Kidney (tissue), 14 donors: Measurements from ENCODE around the gene FAM120B. TPM values are rescaled to one million over a fixed set of nuclear protein-coding genes. Genes with fewer than 3 reads are reported as not detected.

Experiments
- DNase-seq, 5 donors: peaks; one replicate each; pipeline ENCODE4 v3.0.0-alpha.2; 2013 to 2020
- FAIRE-seq: peaks from 2 replicates; lab custom pipeline; 2012; peaks lifted over from hg19 to GRCh38; lab: Jason Lieb, UNC
- H3K27ac ChIP-seq, 2 donors: one replicate each; pipeline ENCODE4 v1.7.0; 2013; ENCODE audit warnings: low read depth in 2 of 2, low read length in 2 of 2, inconsistent platforms in 1 of 2
- H3K27me3 ChIP-seq: one replicate; pipeline ENCODE4 v1.7.1; 2013; ENCODE audit warnings: low read length, inconsistent platforms; ENCODE audit not compliant: control insufficient read depth, insufficient read depth
- H3K36me3 ChIP-seq, 3 donors: one replicate each; pipeline versions ENCODE4 v1.7.0 to v1.7.1; 2013; ENCODE audit warnings: low read length in 3 of 3, control low read depth in 1 of 3, inconsistent platforms in 1 of 3; ENCODE audit not compliant: insufficient read depth in 3 of 3, control insufficient read depth in 2 of 3
- H3K4me1 ChIP-seq, 3 donors: one replicate each; pipeline versions ENCODE4 v1.7.0 to v1.7.1; 2013; ENCODE audit warnings: low read length in 3 of 3, inconsistent platforms in 1 of 3, low read depth in 1 of 3; ENCODE audit not compliant: control insufficient read depth in 2 of 3, insufficient read depth in 2 of 3
- H3K4me3 ChIP-seq, 3 donors: one replicate each; pipeline versions ENCODE4 v1.7.0 to v1.8.1; 2013; ENCODE audit warnings: low read length in 3 of 3, control low read depth in 1 of 3, inconsistent platforms in 1 of 3
- H3K9ac ChIP-seq, 3 donors: one replicate each; pipeline versions ENCODE4 v1.7.0 to v1.7.1; 2013; ENCODE audit warnings: low read length in 3 of 3, control low read depth in 1 of 3, inconsistent platforms in 1 of 3
- H3K9me3 ChIP-seq, 3 donors: one replicate each; pipeline versions ENCODE4 v1.7.0 to v1.7.1; 2013; ENCODE audit warnings: low read length in 3 of 3, control low read depth in 1 of 3, inconsistent platforms in 1 of 3; ENCODE audit not compliant: control insufficient read depth in 2 of 3, insufficient read depth in 1 of 3
- intact Hi-C: fragments of 100-400 bp; cut with DNase I; formaldehyde crosslinking; loops from one replicate; pipeline ENCODE4 v1.11.1; 2022
- polyA plus RNA-seq: library from polyadenylated mRNA; stranded (reverse); fragments of 350-450 nt; fragmentation: Illumina TruSeq; extraction: RNeasy Lipid Tissue Mini Kit (QIAGEN cat#74804); gene quantifications from one replicate; pipeline ENCODE4 v1.2.3, GENCODE V29; 2014; ENCODE audit warnings: low read depth, low replicate concordance; ENCODE audit not compliant: insufficient read depth
- total RNA-seq: library from RNA; stranded (reverse); fragmentation: NEBNext Ultra II Directional; extraction: Animal tissue kit (Norgen Biotek cat#: 25700); gene quantifications from one replicate; pipeline ENCODE4 v1.2.1, GENCODE V29; 2021
- TF ChIP-seq, protein P1 (sequence below): IDR thresholded peaks from 3 replicates; pipeline ENCODE4 v1.5.1; 2012; ENCODE audit warnings: mild to moderate bottlenecking, moderate library complexity, borderline replicate concordance; ENCODE audit not compliant: insufficient read depth; ENCODE audit errors: extremely low read depth
- donor health status: control.
- donor health status: control.
- donor health status: control.
- donor health status: control.
- donor health status: control.
- donor health status: DM: yes; HTN: yes; CAD: no.
- donor health status: Normal renal cell carcinoma (clear cell type).

The FAM120B gene
- total and polyA plus RNA-seq, 2 donors from 2014 or later, result 16.5 to 34.8 TPM

DNA sequence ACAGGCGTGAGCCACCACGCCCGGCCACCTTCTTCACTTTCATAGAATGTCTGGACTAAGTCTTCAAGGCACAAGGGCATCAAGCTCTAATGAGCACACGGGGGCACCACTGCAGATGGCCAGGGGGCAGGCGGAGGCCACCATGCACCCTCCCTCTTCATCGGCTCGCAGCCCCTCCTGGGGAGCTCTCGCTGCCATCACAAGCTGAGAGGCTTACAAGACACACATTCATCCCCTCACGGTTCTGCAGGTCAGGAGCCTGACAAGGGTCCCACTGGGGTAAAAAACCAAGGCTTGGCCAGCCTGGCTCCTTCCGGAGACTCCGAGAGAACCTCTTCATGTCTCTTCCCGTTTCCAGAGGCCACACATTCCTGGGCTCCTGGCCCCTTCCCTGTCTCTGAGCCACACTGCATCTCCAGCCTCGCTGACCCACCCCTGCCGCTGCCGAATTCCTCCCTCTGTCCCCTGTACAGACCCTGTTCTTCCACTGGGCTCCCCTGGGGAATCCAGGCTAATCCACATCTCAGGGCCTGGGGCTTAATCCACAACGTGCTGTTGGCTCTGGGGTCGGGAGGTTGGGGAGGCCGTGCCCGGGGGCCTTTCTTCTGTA is 35.5 kb upstream of the FAM120B start:
- Histone ChIP-seq H3K4me3 (no peak overlapping the region), H3K27me3 (no peaks in the 10 kb centered on the region), H3K36me3 (no peaks in the 10 kb centered on the region), H3K4me1 (peaks cover 0 to 4% (median 2%) of the 10 kb centered on the region in 3 donors), H3K9me3 (no peaks in the 10 kb centered on the region), H3K27ac (no peak overlapping the region), H3K9ac (no peak overlapping the region)
- intact Hi-C loops, result no loop called here
- FAIRE-seq, result no peak
- DNase-seq, result peak in 1 of 5 donors; percentile 60
- TF ChIP-seq, protein P1, sequence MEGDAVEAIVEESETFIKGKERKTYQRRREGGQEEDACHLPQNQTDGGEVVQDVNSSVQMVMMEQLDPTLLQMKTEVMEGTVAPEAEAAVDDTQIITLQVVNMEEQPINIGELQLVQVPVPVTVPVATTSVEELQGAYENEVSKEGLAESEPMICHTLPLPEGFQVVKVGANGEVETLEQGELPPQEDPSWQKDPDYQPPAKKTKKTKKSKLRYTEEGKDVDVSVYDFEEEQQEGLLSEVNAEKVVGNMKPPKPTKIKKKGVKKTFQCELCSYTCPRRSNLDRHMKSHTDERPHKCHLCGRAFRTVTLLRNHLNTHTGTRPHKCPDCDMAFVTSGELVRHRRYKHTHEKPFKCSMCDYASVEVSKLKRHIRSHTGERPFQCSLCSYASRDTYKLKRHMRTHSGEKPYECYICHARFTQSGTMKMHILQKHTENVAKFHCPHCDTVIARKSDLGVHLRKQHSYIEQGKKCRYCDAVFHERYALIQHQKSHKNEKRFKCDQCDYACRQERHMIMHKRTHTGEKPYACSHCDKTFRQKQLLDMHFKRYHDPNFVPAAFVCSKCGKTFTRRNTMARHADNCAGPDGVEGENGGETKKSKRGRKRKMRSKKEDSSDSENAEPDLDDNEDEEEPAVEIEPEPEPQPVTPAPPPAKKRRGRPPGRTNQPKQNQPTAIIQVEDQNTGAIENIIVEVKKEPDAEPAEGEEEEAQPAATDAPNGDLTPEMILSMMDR, result no peak

DNA sequence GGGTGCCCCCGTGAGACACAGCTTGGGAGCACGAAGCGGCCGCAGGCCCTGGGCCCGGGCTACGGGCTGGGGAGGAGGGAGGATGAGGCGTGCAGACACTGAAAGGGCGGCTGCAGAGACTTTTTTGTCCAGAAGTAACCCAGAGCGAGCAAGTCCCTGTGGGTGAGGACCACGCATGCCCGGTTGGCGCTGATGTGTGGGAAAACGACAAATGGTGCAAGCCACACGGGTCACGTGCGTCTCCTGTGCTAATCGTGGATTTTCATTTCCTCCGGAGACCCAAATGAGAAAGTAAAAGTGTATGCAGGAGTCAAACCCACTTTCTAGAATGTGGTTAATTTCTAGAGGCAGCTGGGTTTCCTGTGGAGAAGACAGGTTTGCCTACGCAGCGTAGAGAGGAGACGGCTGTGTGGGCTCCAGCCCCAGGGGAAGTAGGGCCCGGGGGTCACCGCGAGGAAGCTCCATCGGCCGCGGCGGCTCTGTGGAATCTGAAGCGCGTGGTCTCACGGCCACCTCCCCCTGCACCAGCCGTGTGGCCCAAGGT is 34.7 kb upstream of the FAM120B start:
- no peak for FAIRE-seq
- TF ChIP-seq, protein P1, result no peak
- Histone ChIP-seq H3K27me3 (no peaks in the 10 kb centered on the region), H3K4me3 (no peak overlapping the region), H3K27ac (no peak overlapping the region), H3K9ac (no peak overlapping the region), H3K9me3 (no peaks in the 10 kb centered on the region), H3K36me3 (no peaks in the 10 kb centered on the region), H3K4me1 (peaks cover 0 to 4% (median 2%) of the 10 kb centered on the region in 3 donors)
- intact Hi-C loops, result no loop called here
- DNase-seq, result peak in 1 of 5 donors; percentile 76

DNA sequence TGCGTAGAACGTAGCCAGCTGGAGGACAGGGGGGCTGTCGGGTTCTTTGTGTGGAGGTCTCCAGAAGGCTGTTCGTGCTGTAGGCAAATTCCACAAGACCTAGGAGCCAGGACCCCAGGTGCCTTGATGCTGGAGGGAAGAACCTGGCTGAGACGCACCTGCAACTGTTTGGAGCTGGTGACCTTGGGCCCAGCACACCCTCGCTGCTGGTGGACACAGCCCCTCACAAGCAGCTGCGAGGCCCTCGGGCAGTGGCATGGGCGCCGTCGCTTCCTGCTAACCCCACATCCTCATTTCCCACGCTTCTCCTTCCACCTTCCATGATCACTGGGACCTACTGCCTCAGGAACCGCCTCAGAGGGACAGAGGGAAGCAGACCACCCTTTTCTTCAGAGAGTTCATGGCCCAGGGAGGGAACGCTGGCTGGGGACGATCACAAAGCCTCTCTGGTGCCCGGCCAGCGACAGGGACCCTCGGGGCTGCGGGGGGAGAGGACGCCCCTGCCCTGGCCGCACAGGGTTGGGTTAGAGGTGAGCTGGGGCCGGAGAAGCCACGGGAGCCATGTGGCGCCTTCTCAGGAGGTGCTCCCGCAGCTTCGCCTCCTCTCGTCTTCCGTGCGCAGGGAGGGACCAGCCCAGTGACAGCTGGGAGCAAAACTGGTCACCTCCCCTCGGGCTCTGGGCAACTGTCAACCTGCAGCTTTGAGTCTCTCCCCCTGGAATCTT is 34.1 kb upstream of the FAM120B start:
- TF ChIP-seq, protein P1, result no peak
- DNase-seq (peak in 1 of 5 donors; percentile 68), FAIRE-seq (no peak)
- H3K4me1 ChIP-seq, result peaks cover 0 to 4% (median 2%) of the 10 kb centered on the region in 3 donors
- H3K4me3 ChIP-seq, result no peak overlapping the region
- no peaks in the 10 kb centered on the region for H3K36me3 ChIP-seq
- intact Hi-C loops, result no loop called here
- no peak overlapping the region for H3K9ac ChIP-seq
- H3K27ac ChIP-seq, result no peak overlapping the region
- H3K27me3 ChIP-seq, result no peaks in the 10 kb centered on the region
- no peaks in the 10 kb centered on the region for H3K9me3 ChIP-seq
